Anterior cingulate cortex (tissue), 58 donors: ENCODE results near the gene TPRX1.
"Not testable (repeated sequence)": the region's sequence is repeated elsewhere in the genome, so short reads cannot be mapped to it uniquely, and the experiment has no call there.

Experiments used
- DNase-seq, 58 donors: peaks; one replicate each; lab custom pipeline; 2025; lab: John Stamatoyannopoulos, UW

Gene TPRX1

DNA sequence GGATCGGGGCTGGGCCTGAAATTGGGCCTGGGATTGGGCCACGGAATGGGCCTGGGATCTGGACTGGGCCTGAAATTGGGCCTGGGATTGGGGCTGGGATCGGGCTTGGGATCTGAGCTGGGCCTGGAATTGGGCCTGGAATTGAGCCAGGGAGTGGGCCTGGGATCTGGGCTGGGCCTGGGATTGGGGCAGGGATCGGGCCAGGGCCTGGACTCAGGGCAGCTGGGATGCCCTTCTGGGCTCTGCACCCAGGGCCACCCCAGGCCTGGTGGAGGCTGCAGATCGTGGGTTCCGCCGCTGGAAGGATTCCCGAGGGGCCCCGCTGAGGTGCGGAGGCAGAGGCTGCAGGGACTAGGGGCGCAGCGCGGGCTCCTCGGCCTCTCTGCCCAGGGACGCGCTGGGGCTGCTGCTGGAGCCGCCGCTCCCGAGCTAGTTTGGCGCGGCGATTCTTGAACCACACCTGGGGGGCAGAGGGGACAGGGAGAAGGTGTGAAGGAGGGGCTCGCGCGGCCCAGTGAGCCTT is 1.8 kb downstream of the TPRX1 start:
- DNase-seq: no peak

DNA sequence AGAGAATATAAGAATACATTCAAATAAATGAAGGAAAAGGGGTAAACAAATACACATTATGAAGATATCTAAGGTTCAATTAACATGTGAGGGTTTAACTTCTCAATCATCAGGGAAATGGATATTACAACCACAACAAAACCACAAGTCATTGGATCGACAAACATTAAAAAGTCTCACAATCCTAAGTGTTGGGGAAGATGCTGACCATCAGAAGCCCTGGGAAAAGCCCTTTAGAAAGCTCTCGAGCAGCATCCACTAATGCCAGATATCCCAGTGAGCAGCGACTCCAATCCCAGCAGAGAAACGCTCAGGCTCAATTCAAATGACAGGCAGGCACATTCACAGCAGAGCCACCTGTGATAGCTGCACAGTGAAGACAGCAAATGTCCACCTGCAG is 3.1 kb downstream of the TPRX1 start:
- no peak for DNase-seq

DNA sequence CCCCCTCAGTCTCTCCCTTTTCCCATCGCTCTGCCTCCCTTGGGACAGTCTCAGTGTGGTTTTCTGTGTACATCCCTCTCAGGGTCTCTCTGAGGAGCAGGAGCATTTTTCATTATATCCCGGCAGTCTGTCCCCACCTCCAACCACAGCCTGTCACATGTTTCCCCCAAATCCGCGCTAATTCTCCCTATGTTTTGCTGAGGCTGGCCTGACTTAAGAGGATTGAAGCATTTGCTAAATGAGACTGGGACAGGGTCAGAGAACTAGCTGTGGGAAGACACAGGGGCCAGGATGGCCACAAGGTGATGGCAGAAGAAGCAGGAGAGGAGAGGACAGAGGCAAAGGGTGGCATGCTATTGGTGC is 5.5 kb downstream of the TPRX1 start:
- DNase-seq: no peak

DNA sequence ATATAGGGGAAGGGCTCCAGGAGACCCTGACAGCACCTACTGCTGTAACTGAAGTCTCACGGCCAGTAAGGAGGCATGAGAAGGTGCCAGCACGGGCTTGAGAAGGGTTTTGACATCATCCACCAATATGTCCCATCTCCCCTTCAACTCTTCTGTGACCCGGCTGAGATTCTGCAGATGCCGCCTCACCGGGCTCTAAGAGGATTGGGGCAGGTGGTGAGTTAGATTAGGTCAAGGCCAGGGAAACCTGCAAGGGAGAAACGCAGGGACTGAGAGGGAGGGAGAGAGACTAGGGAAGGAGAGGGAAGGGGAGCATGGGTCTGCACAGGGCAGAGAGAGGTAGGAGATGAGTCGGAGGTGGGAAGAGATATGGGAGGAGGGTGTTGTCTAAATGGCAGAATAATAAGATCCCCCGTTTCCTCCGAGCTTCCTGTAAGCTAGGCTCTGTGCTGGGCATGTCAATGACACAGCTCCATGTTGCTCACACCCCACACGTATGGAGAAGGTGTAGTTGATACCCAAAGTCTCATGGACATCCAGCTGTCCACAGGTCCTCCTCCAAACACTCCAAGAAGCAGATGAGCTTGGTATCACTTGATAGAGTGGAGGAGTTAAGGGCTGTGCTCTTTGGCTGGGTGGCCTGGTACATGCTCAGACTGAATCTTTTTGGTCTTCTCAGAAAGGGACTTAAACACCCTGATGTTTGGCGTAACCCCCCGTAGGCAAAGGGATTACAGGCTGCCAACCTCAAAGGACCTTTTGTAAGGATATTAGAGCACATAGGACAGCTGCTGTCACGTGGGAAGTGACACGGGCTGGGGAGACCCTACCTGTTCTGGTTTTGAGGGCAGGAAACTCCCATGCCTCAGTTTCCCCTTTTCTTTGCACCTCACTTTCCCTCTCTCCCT is 6.1 kb downstream of the TPRX1 start:
- no peak for DNase-seq

DNA sequence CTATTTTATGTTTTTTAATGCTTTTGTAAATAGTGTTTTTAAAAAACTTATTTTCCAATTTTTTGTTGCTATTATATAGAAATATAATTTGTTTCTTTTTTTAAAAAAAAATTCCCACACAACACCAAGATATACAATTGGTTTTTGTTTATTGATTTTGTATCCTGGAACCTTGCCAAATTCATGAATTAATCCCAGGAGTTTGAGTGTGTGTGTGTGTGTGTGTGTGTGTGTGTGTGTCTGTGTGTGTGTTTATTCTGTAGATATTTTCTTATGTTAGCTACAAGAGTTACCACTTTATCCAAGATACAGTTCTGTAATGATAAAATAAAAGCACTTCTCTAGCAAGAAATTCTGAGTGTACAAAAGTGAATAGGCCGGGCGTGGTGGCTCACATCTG is 7.6 kb downstream of the TPRX1 start:
- no peak for DNase-seq

DNA sequence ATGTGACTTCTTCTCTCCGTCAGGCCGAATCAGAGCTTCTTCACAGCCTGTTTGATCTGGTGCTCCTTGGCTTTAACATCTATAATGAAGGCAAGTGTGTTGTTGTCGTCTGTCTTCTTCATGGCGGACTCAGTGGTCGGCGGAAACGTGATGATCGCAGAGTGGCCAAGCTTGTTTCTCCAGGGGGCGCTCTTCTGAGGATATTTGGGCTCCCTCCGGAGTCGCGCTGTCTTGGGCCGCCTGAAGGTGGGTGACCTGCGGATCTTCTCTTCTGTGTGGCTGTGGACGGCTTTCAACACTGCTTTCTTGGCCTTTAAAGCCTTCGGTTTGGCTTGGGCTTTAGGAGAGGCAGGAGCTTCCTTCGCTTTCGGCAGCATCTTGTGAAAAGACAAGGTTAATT is 9.8 kb downstream of the TPRX1 start:
- DNase-seq: no peak

DNA sequence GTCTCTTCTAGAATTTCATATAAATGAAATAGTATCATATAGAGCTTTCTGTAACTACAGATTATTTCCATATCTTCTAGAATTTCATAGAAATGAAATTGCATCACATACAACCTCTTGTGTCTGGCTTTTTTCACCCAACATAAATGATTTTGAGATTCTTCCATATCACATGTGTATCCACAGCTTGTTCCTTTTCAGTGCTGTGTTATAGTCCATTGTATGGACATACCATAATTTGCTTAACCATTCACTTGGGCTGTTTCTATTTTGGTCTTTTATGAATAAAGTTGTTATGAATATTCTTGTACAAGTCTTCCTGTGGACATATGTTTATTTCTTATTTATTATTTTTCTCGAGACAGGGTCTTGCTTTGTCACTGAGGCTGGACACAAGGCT is 11.7 kb downstream of the TPRX1 start:
- DNase-seq: no peak

DNA sequence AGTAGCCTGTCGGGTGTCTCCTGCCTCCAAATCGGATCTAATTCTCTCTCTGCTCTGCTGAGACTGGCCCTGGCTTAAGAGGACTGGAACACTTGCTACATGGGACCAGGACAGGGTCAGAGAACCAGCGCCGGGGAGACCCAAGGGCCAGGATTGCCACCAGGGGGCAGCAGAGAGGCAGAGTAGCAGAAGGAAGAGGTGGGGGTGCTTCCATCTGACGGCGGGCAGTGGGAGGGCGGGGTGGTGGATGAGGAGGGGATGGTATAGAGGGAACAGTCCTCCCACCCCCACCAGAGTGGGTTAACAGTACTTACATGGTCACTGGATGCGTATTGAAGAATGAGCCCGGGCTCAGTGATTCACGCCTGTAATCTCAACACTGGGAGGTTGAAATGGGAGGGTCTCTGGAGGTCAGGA is 13.9 kb downstream of the TPRX1 start:
- DNase-seq: peak in 52 of 58 donors; percentile 4 to 89 (median 46)

DNA sequence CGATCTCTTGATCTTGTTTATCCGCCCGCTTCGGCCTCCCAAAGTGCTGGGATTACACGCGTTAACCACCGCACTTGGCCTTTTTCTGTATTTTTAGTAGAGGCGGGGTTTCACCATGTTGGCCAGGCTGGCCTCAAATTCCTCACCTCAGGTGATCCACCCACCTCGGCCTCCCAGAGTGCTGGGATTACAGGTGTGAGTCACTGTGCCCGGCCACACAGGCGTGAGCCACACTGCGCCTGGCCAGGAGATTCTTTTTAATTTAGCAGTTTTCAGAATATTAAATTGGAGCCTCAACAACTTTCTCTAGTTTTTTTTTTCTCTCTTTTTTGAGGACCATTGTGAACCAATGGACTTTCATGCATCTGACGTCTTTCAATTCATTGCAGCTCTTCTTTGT is 14.5 kb downstream of the TPRX1 start:
- not testable (repeated sequence) for DNase-seq

DNA sequence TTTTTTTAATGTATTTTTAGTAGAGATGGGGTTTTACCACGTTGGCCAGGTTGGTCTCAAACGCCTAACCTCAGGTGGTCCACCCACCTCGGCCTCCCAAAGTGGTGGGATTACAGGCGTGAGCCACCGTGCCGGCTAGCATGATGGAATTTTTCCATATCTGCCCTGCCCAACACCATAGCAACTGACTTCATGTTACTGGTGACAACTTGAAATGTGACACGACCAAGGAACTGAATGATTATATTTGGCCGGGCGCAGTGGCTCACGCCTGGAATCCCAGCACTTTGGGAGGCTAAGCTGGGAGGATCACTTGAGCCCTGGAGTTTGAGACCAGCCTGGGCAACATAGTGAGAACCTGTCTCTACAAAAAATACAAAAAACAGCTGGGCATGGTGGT is 17.0 kb downstream of the TPRX1 start:
- DNase-seq: not testable (repeated sequence)

DNA sequence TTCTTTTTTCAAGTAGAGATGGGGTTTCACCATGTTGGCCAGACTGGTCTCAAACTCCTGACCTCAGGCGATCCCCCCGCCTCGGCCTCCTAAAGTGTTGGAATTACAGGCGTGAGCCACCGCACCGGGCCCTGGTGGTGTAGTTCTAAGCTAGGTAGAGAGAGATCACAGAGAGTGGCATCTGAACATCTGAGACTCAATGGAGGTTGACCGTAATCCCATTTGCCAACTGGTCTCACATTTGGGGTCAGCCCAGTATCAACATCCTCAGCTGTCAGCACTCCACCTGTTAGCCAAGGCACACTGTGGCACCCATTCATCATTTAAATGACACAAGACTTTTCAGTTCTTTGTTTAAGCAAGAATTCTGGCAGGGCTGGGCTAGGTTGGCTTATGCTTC is 17.8 kb downstream of the TPRX1 start:
- DNase-seq: no peak

DNA sequence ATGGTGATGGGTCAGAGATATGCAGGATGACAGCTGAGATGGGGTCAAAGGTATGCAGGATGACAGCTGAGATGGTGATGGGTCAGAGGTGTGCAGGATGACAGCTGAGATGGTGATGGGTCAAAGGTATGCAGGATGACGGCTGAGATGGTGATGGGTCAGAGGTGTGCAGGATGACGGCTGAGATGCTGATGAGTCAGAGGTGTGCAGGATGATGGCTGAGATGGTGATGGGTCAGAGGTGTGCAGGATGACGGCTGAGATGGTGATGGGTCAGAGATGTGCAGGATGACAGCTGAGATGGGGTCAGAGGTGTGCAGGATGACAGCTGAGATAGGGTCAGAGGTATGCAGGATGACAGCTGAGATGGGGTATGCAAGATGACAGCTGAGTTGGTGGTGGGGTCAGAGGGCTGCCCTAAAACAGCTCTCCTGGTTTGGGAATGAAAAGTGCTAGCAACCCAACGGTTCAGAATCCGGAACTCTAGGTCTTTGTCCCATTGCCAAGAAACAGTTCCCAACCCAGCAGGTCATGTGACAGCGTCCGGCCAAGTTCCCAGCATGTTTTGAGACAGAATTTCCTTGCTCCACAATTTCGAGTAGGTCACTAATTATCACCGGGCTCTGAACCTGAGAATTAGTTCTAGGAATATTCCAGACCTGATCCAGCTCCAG is 22.6 kb downstream of the TPRX1 start:
- peak in 49 of 58 donors; percentile 4 to 79 (median 44) for DNase-seq

DNA sequence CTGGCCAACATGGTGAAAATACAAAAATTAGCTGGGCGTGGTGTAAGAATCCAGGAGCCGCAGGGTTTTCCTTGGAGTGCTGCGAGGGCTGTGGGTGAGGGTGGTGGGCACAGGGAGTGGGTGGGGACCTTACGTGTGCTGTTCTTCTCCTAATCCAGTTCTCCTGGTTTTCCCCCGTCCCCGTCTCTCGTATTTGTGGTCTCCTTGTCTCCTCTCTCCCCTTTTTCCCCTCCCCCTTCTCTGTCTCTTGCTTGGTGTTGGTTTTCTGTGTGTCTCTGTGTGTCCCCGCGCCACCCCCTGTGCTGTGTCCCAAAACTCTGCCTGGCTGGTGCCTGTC is 24.2 kb downstream of the TPRX1 start:
- DNase-seq: no peak

DNA sequence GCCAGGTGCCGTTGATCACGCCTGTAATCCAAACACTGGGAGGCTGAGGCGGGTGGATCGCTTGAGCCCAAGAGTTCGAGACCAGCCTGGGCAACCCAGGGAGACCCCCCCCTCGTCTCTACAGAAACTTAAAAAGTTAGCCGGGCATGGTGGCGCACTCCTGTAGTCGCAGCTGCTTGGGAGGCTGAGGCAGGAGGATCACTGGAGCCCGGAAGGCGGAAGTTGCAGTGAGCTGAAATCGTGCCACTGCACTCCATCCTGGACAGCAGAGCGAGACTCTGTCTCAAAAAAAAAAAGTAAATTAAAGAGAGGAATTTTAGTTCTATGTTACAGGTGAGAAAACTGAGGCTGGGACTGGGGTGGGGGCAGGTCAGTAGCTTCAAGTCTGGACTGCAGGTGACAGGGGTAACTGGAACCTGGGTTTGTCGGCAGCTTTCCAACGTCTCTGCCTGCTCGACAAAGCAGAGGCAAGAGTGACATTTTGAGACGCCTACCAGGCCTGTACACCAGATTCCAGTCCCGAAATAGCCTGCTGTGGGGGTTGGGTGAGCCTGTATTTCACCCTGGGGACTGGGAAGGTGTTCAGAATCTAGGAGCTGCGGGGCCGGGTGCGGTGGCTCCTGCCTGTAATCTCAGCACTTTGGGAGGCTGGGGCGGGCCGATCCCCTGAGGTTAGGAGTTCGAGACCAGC is 24.7 kb downstream of the TPRX1 start:
- peak in 39 of 58 donors; percentile 6 to 62 (median 29) for DNase-seq

DNA sequence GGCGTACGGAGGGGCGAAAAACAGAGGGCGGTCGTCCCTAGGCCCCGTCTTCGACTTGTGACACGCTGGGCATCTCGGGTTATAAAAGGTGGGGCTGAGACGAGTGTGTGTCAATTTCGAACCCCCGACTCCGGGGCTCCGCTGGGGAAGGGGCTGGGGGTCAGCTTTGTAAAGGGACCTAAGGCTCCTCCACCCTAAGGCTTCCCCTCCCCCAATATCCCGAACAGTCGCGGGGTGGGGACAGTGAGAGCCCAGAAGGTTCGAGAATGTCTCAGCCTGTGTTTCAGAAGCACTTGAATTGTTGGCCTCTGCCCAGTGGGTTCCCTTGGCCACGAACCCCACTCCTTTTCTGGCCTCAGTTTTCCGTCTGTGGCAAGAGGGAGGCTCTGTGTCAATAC is 25.4 kb downstream of the TPRX1 start:
- DNase-seq: peak in 49 of 58 donors; percentile 8 to 75 (median 35)

DNA sequence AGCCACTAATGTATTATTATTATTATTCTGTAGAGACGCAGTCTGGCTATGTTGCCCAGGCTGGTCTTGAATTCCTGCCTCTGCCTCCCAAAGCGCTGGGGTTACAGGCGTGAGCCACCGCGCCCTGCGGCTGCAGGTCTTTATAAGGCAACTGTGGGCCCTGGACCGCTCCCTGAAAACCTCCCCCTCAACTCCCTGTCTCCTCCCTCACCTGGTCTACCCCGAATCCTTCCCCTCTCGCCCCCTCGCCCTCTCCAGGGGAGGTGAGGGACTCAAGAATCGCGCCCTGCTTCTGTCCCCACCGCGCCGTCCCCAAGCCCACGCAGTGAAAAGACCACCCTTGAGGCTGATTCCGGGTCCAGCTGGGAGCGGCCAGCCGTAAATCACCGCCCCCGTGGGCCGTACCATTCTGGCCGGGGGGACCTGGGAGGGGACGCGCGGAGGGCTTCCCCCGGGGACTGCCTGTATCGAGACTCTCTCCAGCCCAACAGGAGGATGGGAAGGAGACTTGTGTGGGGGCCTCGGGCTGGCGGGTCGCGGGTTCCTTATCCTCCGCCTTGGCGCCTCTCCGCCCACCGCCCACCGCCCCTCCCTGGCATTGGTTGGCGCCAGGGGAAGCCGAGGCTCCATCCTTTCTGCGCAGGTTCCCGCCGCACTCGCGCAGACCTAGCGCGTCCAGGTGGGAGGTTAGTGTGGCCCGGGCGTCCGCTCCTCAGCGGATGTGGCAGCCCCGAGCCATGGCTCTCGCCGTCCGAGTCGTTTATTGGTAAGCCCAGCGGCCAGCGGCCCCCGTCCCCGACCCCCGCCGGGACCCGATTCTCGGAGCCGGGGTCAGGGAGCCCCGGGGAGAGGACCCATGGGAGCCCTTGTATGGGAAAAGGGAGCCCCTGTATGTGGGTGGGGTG is 26.1 kb downstream of the TPRX1 start, which contains the start of gene SELENOW:
Gene SELENOW, plus strand, starts transcription at position 655 of the 905 bp plus-strand sequence. Its CDS starts 83 bp downstream, at position 738.
- DNase-seq: peak in 57 of 58 donors; percentile 50 to 93 (median 83)

DNA sequence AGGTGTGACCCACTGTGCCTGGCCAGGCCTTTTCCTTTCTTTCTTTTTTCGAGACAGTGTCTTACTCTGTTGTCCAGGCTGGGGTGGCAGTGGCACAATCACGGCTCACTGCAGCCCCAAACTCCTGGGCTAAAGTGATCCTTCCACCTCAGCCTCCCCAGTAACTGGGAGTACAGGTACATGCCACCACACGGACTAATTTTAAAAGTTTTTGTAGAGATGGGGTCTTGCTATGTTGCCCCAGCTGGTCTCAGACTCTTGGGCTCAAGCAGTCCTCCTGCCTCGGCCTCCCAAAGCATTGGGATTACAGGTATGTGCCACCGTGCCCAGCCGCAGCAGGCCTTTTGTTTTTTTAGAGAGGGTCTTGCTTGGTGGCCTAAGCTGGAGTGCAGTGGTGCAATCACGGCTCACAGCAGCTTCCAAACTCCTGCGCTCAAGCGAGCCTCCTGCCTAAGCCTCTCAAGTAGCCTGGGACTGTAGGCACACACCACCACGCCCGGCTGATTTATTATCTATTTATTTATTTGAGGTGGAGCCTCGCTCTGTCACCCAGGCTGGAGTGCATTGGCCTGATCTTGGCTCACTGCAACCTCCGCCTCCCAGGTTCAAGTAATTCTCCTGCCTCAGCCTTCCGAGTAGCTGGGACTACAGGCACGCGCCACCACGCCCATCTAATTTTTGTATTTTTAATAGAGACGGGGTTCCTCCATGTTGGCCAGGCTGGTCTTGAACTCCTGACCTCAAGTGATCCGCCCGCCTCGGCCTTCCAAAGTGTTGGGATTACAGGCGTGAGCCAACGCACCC is 26.9 kb downstream of the TPRX1 start:
- not testable (repeated sequence) for DNase-seq

DNA sequence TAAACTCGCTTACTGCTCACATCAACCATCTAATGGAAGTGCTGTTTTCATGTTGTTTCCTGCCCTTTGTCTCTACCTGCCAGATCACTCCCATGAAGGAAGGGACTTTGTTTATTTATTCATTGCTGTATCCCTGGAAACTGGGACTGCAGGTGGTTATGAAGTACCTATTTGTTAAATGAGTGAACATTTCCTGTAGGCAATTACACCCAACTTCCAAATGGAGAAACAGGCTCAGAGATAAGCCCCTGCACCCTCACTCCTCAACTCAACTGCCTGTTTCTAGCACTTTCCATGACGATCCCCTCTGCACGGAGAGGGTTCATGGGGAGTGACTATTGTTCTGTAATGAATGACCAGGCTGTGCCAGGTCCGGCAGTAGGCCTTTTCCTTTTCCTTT is 27.8 kb downstream of the TPRX1 start:
- DNase-seq: peak in 7 of 58 donors; percentile 5 to 64 (median 31)

DNA sequence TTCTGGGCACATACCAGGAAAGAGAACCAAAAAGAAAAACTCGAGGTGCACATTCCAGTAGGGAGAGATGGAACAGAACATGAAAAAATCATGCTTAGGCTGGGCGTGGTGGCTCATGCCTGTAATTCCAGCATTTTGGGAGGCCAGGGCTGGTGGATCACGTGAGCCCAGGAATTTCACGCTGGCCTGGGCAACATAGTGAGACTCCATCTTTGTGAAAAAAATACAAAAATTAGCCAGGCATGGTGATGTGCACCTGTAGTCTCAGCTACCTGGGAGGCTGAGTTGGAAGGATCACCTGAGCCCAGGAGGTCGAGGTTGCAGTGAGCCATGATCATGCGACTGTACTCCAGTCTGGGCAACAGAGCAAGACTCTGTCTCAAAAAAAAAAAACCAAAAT is 33.1 kb downstream of the TPRX1 start:
- not testable (repeated sequence) for DNase-seq
